CD4-positive, alpha-beta T cell (primary cell): ENCODE data around the gene CP. TPM values are rescaled to one million over a fixed set of nuclear protein-coding genes. Genes with fewer than 3 reads are reported as not detected.

Experiments used
- ATAC-seq: fragments of 200-7000 bp; cut with Tn5 transposase; one replicate; pipeline ENCODE4 v1.10.0; 2022; ENCODE audit warnings: mild to moderate bottlenecking; ENCODE audit not compliant: poor library complexity
- CTCF ChIA-PET: fragments of 350-600 bp; sonication (Branson Sonifier 250); formaldehyde crosslinking; loops from one replicate; lab custom pipeline; 2021; ENCODE audit warnings: antibody characterized with exemption, inconsistent platforms; lab: Charles Lee
- POLR2A ChIA-PET: fragments of 350-600 bp; sonication (Branson Sonifier 250); formaldehyde crosslinking; loops from one replicate; lab custom pipeline; 2021; ENCODE audit warnings: antibody characterized with exemption, inconsistent platforms; lab: Charles Lee
- DNase-seq, 14 experiments: peaks; one replicate each; pipeline ENCODE4 v3.0.0-alpha.2; 2013 to 2020; ENCODE audit warnings: mixed read lengths in 2 of 14
- H3K27ac ChIP-seq, 2 donors: one replicate each; pipeline versions ENCODE4 v1.5.1 to v1.7.0; 2013; ENCODE audit warnings: low read length in 2 of 2, low read depth in 1 of 2, mild to moderate bottlenecking in 1 of 2
- H3K27me3 ChIP-seq, 2 experiments: 1 replicate in 1 of 2; 2 replicates in 1 of 2; pipeline versions ENCODE4 v1.6.1 to v1.7.0; 2013; ENCODE audit warnings: low read length in 2 of 2, control low read depth in 1 of 2, mild to moderate bottlenecking in 1 of 2, moderate library complexity in 1 of 2; ENCODE audit not compliant: insufficient read depth in 2 of 2, control insufficient read depth in 1 of 2
- H3K36me3 ChIP-seq: one replicate; pipeline ENCODE4 v1.6.1; 2013; ENCODE audit warnings: low read length, control low read depth; ENCODE audit not compliant: insufficient read depth
- H3K4me1 ChIP-seq: one replicate; pipeline ENCODE4 v1.6.1; 2013; ENCODE audit warnings: low read length, control low read depth; ENCODE audit not compliant: insufficient read depth
- H3K4me3 ChIP-seq: one replicate; pipeline ENCODE4 v1.5.1; 2013; ENCODE audit warnings: mild to moderate bottlenecking, low read length, moderate library complexity
- H3K9me3 ChIP-seq, 2 experiments: 1 replicate in 1 of 2; 2 replicates in 1 of 2; pipeline versions ENCODE4 v1.6.1 to v1.7.0; 2013; ENCODE audit warnings: low read length in 2 of 2, mild to moderate bottlenecking in 2 of 2, control low read depth in 1 of 2, moderate library complexity in 1 of 2; ENCODE audit not compliant: control insufficient read depth in 1 of 2, insufficient read depth in 1 of 2
- H3K27ac Mint-ChIP-seq: one replicate; pipeline ENCODE4 v1.8.0; 2020; ENCODE audit warnings: mixed read lengths
- H3K27me3 Mint-ChIP-seq: one replicate; pipeline ENCODE4 v1.8.0; 2021; ENCODE audit warnings: mixed read lengths
- H3K36me3 Mint-ChIP-seq: one replicate; pipeline ENCODE4 v1.8.0; 2021; ENCODE audit warnings: low read depth, mixed read lengths
- H3K4me1 Mint-ChIP-seq: one replicate; pipeline ENCODE4 v1.8.0; 2021; ENCODE audit warnings: low read depth, mixed read lengths
- H3K4me3 Mint-ChIP-seq: one replicate; pipeline ENCODE4 v1.8.0; 2020; ENCODE audit warnings: mild to moderate bottlenecking, mixed read lengths
- H3K9me3 Mint-ChIP-seq: one replicate; pipeline ENCODE4 v1.8.0; 2020; ENCODE audit warnings: mixed read lengths
- intact Hi-C, 2 experiments: fragments of 100-400 bp; cut with DNase I in 1 of 2; cut with micrococcal nuclease in 1 of 2; formaldehyde crosslinking; loops; one replicate each; pipeline versions ENCODE4 v1.15.1 to v1.9.0; 2023 to 2025; cut with DNase I, micrococcal nuclease
- total RNA-seq, 174 experiments: library from RNA in 2 of 174; stranded (reverse) in 2 of 174; gene quantifications; one replicate each; pipeline ENCODE4 v1.2.3 and lab custom pipeline; 2021 to 2026
- TF ChIP-seq, protein P1 (sequence below): fragments of 200-600 bp; IDR thresholded peaks from one replicate; pipeline ENCODE4 v1.8.0; 2022; ENCODE audit warnings: antibody characterized with exemption, mild to moderate bottlenecking

CP gene
- total RNA-seq, 2 experiments from 2014 or later = not detected

DNA sequence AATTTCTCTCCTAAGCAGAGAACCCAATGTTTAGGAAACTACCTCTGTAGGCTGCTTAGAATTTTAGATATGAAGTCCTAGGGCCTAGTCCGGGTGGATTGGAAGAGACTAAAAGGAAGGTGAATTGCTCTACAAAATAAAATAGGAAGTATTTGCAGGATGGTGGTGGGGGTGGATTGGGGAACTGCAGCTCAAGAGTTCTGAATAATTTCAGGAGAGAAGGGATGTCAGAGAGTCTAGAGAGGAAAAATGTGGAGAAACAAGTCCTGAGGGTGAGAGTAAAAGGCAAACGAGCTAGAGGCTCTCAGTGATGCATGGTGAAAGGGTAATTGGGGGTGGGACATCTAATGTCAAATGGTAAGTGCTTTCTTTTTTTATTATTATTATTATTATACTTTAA lies 10.2 kb upstream of the CP start:
- intact Hi-C loops = no loop called here
- Mint-ChIP-seq H3K27me3 (peaks cover 13% of the 10 kb centered on the region), H3K27ac (no peak overlapping the region), H3K4me1 (no peaks in the 10 kb centered on the region), H3K36me3 (no peaks in the 10 kb centered on the region), H3K9me3 (no peaks in the 10 kb centered on the region), H3K4me3 (no peak overlapping the region)
- H3K4me1 ChIP-seq = no peaks in the 10 kb centered on the region
- ChIA-PET CTCF (no interaction called here), POLR2A (no interaction called here)
- peaks cover 0 to 5% of the 10 kb centered on the region in 2 experiments for H3K27me3 ChIP-seq
- no peaks in the 10 kb centered on the region for H3K36me3 ChIP-seq
- H3K4me3 ChIP-seq = no peak overlapping the region
- ATAC-seq (no peak), DNase-seq (no peak)
- no peak overlapping the region for H3K27ac ChIP-seq
- TF ChIP-seq, protein P1, sequence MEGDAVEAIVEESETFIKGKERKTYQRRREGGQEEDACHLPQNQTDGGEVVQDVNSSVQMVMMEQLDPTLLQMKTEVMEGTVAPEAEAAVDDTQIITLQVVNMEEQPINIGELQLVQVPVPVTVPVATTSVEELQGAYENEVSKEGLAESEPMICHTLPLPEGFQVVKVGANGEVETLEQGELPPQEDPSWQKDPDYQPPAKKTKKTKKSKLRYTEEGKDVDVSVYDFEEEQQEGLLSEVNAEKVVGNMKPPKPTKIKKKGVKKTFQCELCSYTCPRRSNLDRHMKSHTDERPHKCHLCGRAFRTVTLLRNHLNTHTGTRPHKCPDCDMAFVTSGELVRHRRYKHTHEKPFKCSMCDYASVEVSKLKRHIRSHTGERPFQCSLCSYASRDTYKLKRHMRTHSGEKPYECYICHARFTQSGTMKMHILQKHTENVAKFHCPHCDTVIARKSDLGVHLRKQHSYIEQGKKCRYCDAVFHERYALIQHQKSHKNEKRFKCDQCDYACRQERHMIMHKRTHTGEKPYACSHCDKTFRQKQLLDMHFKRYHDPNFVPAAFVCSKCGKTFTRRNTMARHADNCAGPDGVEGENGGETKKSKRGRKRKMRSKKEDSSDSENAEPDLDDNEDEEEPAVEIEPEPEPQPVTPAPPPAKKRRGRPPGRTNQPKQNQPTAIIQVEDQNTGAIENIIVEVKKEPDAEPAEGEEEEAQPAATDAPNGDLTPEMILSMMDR = no peak
- no peaks in the 10 kb centered on the region for H3K9me3 ChIP-seq

DNA sequence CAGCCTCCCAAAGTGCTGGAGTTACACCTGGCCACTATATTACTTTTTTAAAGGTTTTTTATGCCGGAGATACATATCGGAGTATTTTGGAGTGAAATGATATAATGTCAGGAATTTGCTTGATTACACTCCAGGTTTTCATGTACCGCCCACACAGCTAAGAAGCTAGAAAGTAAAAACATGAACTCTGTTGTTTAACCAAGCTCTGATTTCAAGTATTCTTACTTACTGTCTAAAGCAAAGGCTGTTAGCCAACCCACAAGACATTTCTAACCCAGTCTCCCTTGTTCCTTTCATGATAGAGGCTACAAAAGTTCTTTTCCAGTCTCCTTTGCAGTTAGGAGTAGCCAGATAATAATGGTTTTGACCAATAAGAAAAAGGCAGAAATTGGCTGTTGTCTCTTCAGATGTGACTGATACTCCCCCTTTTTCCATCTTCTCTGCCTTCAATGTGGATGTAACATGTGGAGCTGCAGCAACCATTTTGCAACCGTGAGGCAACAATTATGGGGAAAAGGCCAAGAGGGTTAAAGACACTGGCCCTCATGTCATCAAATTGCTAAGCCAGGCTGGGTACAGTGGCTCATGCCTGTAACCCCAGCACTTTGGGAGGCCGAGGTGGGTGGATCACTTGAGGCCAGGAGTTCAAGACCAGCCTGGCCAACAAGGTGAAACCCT lies 6.1 kb upstream of the CP start:
- Mint-ChIP-seq H3K36me3 (no peaks in the 10 kb centered on the region), H3K4me1 (peaks cover 26% of the 10 kb centered on the region), H3K4me3 (no peak overlapping the region), H3K27me3 (peaks cover under 1% of the 10 kb centered on the region), H3K27ac (no peak overlapping the region), H3K9me3 (no peaks in the 10 kb centered on the region)
- no peak for ATAC-seq
- Histone ChIP-seq H3K36me3 (no peaks in the 10 kb centered on the region), H3K27me3 (no peaks in the 10 kb centered on the region), H3K9me3 (no peaks in the 10 kb centered on the region), H3K27ac (no peak overlapping the region), H3K4me1 (no peaks in the 10 kb centered on the region), H3K4me3 (no peak overlapping the region)
- ChIA-PET POLR2A (interaction anchor here (0.6 to 0.8 kb wide), 2 partner anchors 97 to 686 kb away, joined by 3 read pairs; no protein-coding TSS in a partner anchor), CTCF (no interaction called here)
- intact Hi-C loops = no loop called here
- no peak for DNase-seq
- TF ChIP-seq, protein P1 = no peak

DNA sequence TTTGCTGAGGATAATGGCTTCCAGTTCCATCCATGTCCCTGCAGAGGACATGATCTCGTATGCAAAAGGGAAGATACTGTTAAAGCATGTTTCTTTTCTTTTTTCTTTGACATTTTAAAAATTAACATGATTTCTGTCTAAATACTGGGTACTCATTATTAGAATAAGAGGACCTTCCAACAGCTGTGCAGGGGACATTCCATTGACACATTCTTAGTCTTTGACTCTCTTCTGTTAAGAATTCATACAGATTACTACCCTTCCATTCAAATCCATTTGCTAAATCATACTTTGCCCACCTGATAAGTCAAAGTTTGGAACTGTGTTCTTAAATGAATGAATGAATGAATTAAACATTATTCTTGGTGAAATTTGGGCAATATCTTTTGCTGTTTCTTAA lies 5.1 kb upstream of the CP start:
- Histone ChIP-seq H3K36me3 (no peaks in the 10 kb centered on the region), H3K27me3 (no peaks in the 10 kb centered on the region), H3K4me3 (no peak overlapping the region), H3K4me1 (no peaks in the 10 kb centered on the region), H3K9me3 (no peaks in the 10 kb centered on the region), H3K27ac (no peak overlapping the region)
- Mint-ChIP-seq H3K27me3 (no peaks in the 10 kb centered on the region), H3K4me1 (peaks cover 26% of the 10 kb centered on the region), H3K4me3 (no peak overlapping the region), H3K36me3 (no peaks in the 10 kb centered on the region), H3K9me3 (no peaks in the 10 kb centered on the region), H3K27ac (no peak overlapping the region)
- ChIA-PET POLR2A (no interaction called here), CTCF (no interaction called here)
- DNase-seq (no peak), ATAC-seq (no peak)
- intact Hi-C loops = no loop called here
- TF ChIP-seq, protein P1 = no peak
